SHP77 (cell line): Measurements from ENCODE around the gene BIRC5.

Source experiments
- DNase-seq, 2 experiments: peaks; one replicate each; lab custom pipeline; 2025; lab: John Stamatoyannopoulos, UW

Gene BIRC5

DNA sequence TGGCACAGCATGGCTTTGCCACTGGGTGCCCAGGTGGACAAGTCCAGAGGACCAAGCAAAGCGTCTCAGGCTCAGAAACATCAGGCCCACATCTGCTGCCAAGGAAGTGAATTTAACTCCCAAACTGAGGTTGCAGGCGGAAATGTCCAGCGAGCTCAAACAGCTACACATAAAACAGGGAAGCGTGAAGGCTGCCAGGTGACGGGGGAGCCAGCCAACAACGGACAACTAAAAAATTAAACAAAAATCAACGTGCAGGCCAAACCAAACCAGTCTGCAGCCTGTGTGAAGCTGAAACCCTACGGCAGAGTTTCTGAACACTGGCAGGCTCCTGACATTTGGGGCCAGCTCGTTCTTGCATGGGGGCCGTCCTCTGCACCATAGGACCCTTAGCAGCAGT lies 29.7 kb upstream of the BIRC5 start:
- no peak for DNase-seq

DNA sequence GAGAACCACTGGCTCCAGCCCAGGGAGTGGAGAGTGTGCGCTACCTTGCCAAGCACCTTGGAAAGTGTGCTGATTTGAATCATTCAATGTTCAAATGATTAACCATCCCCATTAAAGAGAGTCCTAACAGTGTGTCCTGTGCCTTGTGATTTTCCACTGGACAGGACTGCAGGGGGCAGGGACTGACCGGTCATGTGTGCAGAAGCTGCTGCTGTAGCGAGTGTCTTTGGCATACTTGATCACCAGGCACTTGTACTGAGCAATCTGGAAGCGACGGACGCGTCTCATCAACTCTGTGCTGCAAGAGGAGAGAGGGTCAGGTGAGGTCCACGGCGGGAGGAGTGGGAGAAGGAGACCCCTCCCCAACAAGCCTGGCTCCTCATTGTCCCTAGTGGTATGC lies 29.2 kb upstream of the BIRC5 start:
- DNase-seq = no peak

DNA sequence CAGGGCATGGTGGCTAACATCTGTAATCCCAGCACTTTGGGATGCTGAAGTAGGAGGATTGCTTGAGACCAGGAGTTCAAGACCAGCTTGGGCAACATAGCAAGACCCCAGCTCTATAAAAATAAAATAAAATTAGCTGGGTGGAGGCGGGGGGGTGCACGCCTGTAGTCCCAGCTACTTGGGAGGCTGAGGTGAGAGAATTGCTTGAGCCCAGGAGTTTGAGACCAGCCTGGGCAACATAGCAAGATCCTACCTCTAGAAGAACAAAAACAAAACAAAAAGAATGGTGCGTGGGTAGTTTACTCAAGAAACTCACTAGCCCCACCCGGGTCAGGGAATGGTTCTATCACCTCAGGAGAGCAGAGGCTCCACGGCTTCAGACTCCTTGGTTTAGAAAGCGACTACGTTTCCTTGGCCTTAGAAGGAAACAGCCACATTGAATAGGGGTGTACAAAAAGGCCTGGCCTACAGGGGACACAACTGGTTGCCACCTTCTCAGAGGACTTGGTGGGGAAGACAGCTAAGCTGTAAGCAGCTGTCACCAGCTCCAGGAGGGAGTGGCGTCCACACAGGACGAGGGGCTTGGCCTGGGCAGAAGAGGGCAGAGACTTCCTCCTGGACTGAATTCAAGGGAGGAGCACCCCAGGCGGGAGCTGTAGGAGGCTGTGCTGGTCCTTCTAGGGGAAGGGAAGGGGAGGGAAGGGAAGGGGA lies 27.9 kb upstream of the BIRC5 start:
- peak in 1 of 2 experiments; percentile 48 for DNase-seq

- peak; percentile 97 for DNase-seq
Observed at GRCh38 chr17:78186692-78187595, 27.1 kb upstream of the BIRC5 start, which contains the start of the genes AFMID and TK1. TSS of gene AFMID (plus strand) at chr17:78187362. CDS start at chr17:78187371, 9 bp downstream. TSS of gene TK1 (minus strand) at chr17:78187052. CDS start at chr17:78186994, 58 bp downstream.

DNA sequence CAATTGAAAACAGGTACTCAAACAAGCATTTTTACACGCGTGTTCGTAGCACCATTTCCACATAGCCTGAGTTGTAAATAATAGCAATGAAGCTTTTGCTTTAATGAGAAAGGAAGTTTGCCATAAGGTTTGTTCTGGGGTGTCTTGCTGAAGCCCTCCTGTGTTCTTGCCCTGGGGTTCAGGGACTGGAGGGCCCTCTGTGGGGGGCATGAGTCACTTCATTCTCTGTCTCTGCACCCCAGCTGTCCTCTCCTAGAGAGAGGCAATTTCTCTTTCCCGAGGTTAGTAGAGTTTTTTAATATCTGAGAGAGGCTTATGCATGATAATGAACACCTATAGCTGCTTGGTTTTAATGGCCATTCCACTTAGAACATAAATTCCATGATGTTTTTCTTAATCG lies 17.3 kb upstream of the BIRC5 start:
- no peak for DNase-seq

DNA sequence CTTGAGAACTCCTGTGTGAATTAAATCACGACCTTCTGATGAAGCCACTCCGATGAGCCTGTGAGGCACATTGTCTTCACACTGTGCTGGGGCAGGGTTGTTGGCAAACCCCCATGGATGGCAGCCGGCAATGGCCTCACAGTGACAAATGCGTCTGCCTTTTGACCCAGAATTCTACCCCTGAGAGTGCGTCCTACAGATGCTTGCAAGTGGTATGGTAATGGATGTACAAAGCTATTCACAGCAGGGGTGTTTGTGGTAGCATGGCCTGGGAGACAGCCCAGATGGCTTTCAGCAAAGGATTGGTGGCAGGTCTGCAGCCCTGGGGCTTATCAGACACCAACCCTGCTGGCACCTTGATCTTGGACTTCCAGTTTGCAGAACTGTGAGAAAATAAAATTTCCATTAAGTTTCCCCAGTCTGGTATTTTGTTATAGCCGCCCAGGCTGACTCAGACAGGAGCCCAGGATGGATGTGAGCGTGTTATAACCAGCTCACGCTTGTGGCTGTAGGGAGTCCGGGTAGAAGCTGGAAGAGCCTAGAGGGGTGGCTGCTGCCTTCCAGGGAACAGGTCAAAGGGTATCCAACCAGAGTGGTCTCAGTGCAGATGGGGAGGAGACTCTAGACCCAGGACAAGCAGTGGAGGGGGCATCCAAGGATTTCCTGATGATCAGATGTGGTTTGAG lies 16.8 kb upstream of the BIRC5 start:
- DNase-seq = no peak

- DNase-seq = no peak
Observed at GRCh38 chr17:78200451-78200850, 13.6 kb upstream of the BIRC5 start.

DNA sequence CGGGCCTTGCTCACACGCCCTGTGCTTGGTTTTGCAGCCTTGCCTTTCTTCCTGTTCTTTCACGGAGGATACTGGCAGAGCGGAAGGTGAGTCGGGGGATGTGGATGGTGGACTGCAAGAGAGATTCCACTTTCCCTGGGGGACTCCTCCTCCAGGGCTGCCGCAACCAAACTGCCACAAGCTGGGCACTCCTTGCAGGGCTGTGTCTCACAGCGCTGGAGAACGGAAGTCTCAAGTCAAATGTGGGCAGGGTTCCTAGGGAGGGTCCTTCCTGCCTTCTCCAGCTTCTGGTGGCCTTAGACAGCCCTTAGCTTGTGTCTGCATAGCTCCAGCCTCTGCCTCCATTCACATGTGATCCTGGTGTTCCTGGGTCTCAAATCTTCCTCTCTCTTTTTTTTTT lies 11.4 kb upstream of the BIRC5 start:
- DNase-seq = no peak

GRCh38 chr17:78204387-78205123 lies 9.5 kb upstream of the BIRC5 start:
- DNase-seq = no peak

DNA sequence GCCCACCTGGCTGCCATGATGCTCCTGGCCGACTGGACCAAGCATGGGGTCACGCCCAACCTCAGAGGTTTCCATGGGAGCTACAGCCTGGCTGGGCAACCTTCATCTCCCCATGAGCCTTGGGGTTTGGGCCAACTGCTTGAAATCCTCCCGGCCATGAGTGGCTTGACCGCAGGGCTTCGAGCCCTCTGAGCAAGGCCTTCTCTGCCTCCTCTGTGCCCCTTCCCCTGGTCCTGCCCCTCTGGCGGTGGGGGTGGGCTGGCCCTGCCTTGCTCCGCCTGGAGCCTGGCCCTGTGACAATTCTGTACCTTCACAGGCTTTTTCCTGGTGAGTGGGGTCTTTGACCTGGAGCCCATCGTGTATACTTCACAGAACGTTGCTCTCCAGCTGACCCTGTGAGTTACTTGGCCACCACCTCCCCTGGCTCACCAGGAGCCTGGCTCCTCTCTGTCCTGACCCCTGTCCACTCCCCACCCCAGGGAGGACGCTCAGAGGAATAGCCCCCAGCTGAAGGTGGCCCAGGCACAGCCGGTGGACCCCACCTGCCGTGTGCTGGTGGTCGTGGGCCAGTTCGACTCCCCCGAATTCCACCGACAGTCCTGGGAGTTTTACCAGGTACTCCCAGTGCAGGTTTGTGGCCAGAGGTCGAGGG lies 8.8 kb upstream of the BIRC5 start:
- no peak for DNase-seq

DNA sequence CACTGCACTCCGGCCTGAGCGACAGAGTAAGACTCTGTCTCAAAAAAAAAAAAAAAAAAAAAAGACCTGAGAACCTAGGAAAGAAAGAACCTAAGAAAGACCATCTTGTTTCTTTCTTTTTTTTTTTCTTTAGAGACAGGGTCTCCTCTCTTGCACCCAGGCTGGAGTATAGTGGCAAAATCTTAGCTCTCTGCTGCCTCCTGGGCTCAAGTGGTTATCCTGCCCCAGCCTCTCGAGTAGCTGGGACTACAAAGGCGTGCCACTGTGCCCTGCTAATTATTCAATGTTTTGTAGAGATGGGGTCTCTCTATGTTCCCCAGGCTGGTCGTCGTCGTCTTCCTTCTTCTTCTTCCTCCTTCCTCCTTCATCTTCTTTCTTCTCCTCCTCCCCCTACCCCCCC lies 7.8 kb upstream of the BIRC5 start:
- DNase-seq = no peak

DNA sequence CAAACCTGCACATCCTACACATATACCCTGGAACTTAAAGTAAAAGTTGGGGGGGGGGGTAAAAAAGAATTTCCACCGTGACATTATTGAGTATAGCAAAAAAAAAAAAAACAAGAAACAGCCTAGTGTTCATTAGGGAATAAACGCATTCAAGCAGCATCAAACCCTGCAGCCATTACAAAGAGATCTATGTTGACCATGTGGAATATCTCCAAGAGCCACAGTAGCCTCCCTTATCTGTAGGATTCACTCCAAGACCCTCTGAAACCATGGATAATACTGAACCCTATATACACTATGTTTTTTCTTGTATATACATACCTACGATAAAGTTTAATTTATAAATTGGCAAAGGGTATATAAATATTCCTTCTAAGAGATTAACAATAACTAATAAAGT lies 5.6 kb upstream of the BIRC5 start:
- no peak for DNase-seq

- DNase-seq = peak in 1 of 2 experiments; percentile 19
Observed at GRCh38 chr17:78210111-78210510, 3.9 kb upstream of the BIRC5 start.

DNA sequence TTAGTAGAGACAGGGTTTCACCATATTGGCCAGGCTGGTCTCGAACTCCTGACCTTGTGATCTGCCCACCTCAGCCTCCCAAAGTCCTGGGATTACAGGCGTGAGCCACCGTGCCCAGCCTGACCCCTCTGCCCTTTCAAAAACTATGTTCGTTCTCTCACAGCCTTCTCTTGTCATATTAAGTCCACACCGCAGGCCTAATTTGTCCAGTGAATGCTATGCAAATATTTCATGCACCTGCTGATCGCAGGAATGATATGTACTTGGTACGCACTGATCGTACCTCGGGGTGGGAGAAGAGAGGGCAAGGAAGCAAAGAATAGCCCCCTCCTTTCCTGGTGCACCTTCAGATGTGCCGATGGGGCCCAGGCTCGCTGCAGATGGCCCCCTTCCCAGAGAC lies 3.0 kb upstream of the BIRC5 start:
- DNase-seq = peak in 1 of 2 experiments; percentile 17

GRCh38 chr17:78214706-78215061 lies 631 bp downstream of the BIRC5 start:
- no peak for DNase-seq

- DNase-seq = no peak
Observed at GRCh38 chr17:78219396-78220150, 5.5 kb downstream of the BIRC5 start.

GRCh38 chr17:78223061-78223460 lies 9.0 kb downstream of the BIRC5 start:
- DNase-seq = no peak

DNA sequence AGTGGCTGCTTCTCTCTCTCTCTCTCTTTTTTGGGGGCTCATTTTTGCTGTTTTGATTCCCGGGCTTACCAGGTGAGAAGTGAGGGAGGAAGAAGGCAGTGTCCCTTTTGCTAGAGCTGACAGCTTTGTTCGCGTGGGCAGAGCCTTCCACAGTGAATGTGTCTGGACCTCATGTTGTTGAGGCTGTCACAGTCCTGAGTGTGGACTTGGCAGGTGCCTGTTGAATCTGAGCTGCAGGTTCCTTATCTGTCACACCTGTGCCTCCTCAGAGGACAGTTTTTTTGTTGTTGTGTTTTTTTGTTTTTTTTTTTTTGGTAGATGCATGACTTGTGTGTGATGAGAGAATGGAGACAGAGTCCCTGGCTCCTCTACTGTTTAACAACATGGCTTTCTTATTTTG lies 9.7 kb downstream of the BIRC5 start:
- no peak for DNase-seq

DNA sequence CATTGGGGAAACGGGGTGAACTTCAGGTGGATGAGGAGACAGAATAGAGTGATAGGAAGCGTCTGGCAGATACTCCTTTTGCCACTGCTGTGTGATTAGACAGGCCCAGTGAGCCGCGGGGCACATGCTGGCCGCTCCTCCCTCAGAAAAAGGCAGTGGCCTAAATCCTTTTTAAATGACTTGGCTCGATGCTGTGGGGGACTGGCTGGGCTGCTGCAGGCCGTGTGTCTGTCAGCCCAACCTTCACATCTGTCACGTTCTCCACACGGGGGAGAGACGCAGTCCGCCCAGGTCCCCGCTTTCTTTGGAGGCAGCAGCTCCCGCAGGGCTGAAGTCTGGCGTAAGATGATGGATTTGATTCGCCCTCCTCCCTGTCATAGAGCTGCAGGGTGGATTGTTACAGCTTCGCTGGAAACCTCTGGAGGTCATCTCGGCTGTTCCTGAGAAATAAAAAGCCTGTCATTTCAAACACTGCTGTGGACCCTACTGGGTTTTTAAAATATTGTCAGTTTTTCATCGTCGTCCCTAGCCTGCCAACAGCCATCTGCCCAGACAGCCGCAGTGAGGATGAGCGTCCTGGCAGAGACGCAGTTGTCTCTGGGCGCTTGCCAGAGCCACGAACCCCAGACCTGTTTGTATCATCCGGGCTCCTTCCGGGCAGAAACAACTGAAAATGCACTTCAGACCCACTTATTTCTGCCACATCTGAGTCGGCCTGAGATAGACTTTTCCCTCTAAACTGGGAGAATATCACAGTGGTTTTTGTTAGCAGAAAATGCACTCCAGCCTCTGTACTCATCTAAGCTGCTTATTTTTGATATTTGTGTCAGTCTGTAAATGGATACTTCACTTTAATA lies 10.4 kb downstream of the BIRC5 start:
- no peak for DNase-seq
